Measurements from ENCODE around the gene KCNK5.

KCNK5 gene

DNA sequence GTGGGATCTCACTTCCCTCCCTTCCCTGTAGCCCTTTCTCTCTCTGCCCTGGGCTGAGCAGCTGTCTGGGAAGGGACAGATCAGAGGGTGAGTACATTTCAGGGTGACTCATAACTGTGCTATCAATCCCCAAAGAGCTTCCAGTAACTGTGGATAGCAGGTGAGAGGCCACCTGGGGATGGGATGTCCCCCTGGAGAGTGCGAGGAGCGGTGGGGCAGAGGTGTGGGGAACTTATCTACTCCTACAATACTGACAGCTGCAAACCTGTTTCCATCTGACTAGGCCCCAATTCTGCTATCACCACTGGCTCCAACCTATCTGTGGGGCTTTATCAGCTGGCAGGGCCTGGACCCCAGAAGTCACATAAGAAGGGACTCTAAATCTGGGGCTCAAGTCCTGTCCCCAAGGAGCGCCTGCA is 32.6 kb downstream of the KCNK5 start:
- no peak for DNase-seq

DNA sequence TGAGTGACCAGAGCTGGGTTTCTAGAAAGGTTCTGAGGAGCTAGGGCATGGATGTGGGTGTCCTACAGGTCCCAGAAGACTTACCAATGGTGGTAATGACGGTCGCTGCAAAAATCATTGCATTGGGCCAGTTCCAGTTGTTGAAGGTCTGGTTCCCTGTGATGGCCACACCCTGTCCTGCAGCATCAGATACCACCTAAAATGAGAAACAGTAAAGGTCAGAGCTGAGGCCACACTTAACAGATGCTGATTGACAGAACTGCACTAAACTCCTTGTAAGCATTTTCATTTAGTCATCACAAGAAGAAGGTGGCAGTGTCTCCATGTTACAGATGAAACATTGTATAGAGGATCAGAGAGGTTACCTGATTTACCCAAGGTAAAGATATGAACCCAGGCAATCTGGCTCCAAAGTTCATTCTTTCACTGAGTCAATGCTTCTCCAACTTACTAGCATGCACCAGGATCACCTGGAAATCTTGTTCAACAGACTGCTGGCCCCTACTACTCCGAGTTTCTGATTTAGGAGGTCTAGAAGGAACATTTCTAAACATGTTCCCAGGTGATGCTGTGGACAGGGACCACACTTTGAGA is 33.4 kb downstream of the KCNK5 start:
- no peak for DNase-seq

DNA sequence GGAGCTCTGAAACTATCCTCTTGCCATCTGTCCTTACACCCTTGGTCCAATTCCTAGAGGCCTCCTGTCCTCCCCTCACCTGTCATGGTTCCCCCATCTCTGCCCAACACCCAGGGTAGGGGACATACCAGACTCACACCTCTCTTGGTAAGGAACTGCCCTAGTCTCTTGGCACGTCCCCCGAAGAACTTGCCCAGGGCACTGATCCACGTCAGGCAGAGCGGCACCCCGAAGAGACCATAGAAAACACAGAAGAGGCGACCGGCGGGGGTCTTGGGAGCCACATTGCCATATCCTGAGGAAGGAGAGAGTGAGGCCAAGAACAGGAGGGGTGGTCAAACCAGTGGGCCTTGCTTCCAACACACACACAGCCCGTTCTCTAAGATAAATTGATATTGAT is 34.8 kb downstream of the KCNK5 start:
- no peak for DNase-seq

- no peak for DNase-seq
These were observed 36.0 kb downstream of the KCNK5 start for GRCh38 chr6:39193201-39193791.

DNA sequence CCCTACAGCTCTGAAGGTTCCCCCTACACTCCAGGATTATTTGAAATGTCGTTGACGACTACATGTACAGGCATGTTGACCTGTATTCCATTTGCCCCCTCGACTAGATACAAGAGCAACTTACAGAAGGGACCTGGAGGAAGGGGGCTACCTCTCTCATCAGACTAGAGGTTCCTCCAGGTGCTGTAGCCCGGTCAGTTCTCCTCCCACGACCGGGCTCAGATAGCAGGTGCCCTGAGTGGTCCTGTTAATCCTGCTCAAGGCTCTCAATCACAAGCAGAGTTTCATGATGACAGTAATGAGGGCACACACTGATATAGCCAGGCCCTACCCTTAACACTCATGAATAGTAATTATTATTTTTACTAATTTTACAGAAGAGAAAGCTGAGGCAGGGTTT is 36.5 kb downstream of the KCNK5 start:
- DNase-seq, result no peak

GRCh38 chr6:39191236-39191930 is 37.9 kb downstream of the KCNK5 start:
- no peak for DNase-seq

GRCh38 chr6:39190545-39191235 is 38.6 kb downstream of the KCNK5 start:
- DNase-seq, result no peak

DNA sequence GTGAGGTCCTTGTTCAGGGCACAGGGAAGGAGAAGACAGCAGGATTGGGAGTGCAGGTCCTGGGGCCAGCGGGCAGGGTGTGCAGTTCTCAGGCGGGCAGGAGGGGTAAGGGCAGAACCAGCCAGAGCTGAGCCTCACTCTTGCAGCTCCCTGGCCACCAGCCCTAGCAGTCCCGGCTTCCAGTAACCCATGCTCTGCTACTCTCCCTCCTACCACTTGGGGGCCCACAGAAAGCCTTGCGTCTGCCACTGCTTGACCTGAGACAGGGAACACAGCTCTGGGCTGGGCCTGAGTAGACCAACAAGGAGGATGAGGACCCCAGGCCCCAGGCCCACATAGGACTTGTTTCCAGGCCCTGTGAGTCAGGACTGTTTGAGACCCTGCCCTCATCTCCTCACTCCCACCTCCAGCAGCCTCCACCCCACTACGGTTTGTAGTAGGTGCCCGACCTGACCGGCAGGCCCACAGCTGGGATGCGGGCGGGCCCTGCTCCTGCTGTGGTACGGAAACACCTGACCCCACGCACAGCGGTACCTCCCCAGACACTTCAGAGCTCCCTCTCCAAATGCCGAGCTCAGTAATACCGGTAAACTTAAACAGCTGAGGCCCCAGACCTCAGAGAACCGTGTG is 39.2 kb downstream of the KCNK5 start:
- peak in 1 of 5 donors; percentile 6 for DNase-seq

GRCh38 chr6:39189131-39189530 is 40.1 kb downstream of the KCNK5 start:
- DNase-seq, result no peak

DNA sequence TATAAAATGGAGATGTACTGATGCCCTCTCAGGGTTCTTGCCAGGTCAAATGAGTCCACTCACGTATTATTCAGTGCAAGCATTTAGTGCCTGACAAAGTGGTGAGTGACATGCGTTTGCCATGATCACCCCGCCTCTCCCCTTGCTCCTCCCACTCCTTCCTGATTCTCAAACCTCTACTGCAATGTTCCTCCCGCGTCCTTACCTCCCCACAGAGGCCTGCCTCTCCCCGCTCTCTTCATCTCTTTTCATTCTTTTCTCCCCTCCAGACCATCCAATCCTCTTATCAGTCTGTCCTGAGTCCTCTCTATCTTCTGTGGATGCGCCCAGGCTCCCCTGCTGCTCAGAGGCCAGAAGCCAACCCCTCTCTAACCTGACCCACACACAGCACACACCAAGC is 40.7 kb downstream of the KCNK5 start:
- DNase-seq, result no peak

GRCh38 chr6:39188098-39188450 is 41.2 kb downstream of the KCNK5 start:
- DNase-seq, result no peak

- no peak for DNase-seq
These were observed 44.2 kb downstream of the KCNK5 start for GRCh38 chr6:39184906-39185580.

- no peak for DNase-seq
These were observed 46.7 kb downstream of the KCNK5 start for GRCh38 chr6:39182604-39183003.

GRCh38 chr6:39181826-39182225 is 47.4 kb downstream of the KCNK5 start:
- no peak for DNase-seq

- DNase-seq, result no peak
These were observed 47.9 kb downstream of the KCNK5 start for GRCh38 chr6:39181333-39181732.

DNA sequence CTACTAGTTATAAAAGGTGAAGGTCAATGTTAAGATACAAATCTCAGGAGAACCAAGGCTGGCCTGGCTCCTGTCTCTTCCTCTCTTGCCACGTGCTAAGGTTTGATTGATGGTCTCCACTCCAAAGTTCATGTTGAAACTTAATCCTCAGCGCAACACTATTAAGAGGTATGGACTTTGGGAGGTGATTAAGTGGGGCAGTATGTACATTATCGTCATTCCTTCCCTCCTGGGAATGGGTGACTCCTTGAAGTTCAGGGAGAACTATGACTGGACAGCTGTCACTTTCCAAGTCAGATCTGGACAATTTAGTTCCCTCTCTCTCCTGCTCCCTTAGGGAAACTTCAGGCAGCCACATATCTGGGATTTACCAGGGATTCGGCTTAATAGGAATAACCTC is 50.5 kb downstream of the KCNK5 start:
- no peak for DNase-seq

- no peak for DNase-seq
These were observed 51.0 kb downstream of the KCNK5 start for GRCh38 chr6:39178235-39178634.

- DNase-seq, result no peak
These were observed 52.1 kb downstream of the KCNK5 start for GRCh38 chr6:39177130-39177529.

DNA sequence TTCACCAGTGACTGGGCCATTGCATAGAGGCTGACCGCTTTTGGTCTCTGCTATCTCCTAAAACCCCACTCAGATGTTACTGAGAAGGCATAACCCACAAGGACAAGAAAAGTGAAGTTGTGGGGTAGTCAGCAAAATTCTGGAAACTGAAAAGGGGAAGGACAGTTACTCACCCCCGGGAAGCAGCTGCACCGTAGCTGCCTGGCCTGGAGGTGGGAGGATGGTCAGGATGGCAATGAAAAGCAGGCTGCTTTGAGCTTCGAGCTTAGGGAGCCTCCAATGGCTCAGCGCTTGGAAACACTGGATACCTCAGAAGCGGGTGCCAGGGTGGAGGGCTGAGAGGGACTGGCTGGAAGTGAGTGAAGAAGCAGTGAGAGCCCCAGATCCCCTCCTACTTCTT is 56.0 kb downstream of the KCNK5 start:
- no peak for DNase-seq

GRCh38 chr6:39172377-39172757 is 56.9 kb downstream of the KCNK5 start:
- DNase-seq, result no peak

DNA sequence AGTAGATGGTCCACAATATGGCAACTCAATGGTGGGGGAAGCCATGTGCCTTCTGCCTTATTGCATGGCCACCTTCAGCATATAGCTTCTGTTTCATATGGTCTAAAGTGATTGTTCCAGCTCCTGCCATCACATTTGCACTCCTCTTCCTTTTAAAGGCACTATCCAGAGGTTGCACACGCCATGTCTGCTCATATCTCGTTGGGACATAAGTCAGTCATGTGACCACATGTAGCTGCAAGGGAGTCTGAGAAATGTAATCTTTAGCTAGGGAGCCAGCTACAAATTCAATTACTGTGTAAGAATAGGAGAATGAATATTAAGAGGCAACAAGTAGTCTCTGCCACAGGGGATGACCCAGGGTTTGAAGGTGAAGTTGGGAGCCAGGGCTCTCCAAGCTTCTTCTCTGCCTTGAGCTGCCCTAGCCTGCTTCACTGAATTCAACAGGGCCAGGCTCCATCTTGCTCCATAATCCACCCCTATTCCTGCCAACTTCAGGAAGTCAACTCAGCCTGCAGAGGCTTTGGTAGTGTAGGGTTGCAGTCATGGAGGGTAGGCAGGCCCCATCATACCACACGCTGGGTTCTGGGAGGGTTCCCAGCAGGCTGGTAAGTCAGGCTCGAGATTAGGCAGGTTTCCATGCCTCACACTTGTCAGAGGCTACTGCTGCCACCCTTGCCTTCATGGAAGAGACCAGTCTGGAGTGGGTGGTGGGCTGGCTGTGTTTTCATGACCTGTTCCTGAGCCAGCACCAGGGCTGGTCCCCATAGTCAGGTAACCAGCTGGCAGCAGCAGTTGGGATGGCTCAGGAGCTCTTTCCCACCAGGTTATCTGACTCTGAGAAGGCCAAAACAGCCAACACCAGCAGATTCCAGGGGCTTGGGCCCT is 57.5 kb downstream of the KCNK5 start:
- no peak for DNase-seq

- no peak for DNase-seq
These were observed 58.4 kb downstream of the KCNK5 start for GRCh38 chr6:39170860-39171259.
